K562 (cell line): ENCODE measurements around the gene MAP1A. TPM values are rescaled to one million over a fixed set of nuclear protein-coding genes. Genes with fewer than 3 reads are reported as not detected.

Source experiments
- polyA plus RNA-seq, 8 experiments: library from polyadenylated mRNA; depleted of rRNA in 4 of 8; stranded (reverse) in 5 of 8; unstranded in 3 of 8; fragments of >200 nt; fragmentation: Nextera tagmentation in 2 of 8; fragmentation: Illumina TruSeq in 1 of 8; extraction: Ambion mirVana in 2 of 8; extraction: Trizol in 1 of 8; gene quantifications; 2 replicates each; pipeline versions ENCODE4 v1.2.1 to v1.2.3, GENCODE V29; 2011 to 2014; ENCODE audit warnings: inconsistent platforms in 1 of 8, missing spikeins in 1 of 8
- total RNA-seq, 7 experiments: library from RNA; depleted of rRNA in 6 of 7; stranded (reverse); fragments of >200 nt in 6 of 7; fragmentation: Illumina TruSeq in 2 of 7; extraction: Trizol in 2 of 7; gene quantifications; 2 replicates each; pipeline versions ENCODE4 v1.2.1 to v1.2.3, GENCODE V29; 2011 to 2021; ENCODE audit warnings: low replicate concordance in 1 of 7

The MAP1A gene
- total and polyA plus RNA-seq, 9 of the 15 experiments (the other 6 are each of a cell fraction or from before 2014, with no cell fraction given): 2.0 to 20.3 (median 7.3) TPM

Other genes with a start within 250 kb of the MAP1A start
Only the 7 nearest of the 11 such genes appear.
- 28.6 and 30.0 TPM in 2 replicates for gene ZSCAN29, start 146.6 kb upstream of the MAP1A start, total RNA-seq (2014; rRNA removed)
- gene ZSCAN29, start 146.6 kb upstream of the MAP1A start, total RNA-seq (2014; rRNA removed; fragmentation: Illumina TruSeq; extraction: Trizol): 20.8 and 21.6 TPM in 2 replicates
- 26.0 and 28.1 TPM in 2 replicates for gene ZSCAN29, start 146.6 kb upstream of the MAP1A start, total RNA-seq (2015; rRNA removed; fragmentation: Illumina TruSeq; extraction: Trizol)
- gene ZSCAN29, start 146.6 kb upstream of the MAP1A start, total RNA-seq (2021): 24.4 and 28.0 TPM in 2 replicates
- gene ZSCAN29, start 146.6 kb upstream of the MAP1A start, polyA plus RNA-seq (2011; rRNA removed): 10.9 and 13.2 TPM in 2 replicates
- gene ZSCAN29, start 146.6 kb upstream of the MAP1A start, polyA plus RNA-seq (2014; fragmentation: Illumina TruSeq; extraction: Trizol): 16.8 and 19.0 TPM in 2 replicates
- gene ZSCAN29, start 146.6 kb upstream of the MAP1A start, polyA plus RNA-seq (2014; fragmentation: Nextera tagmentation; extraction: Ambion mirVana): 1 to 10 TPM; 2.5 to 2.7 TPM
- gene ZSCAN29, start 146.6 kb upstream of the MAP1A start, polyA plus RNA-seq (2014; rRNA removed): 19.3 and 19.7 TPM in 2 replicates
- 29.6 and 33.3 TPM in 2 replicates for gene TUBGCP4, start 146.5 kb upstream of the MAP1A start, total RNA-seq (2014; rRNA removed)
- gene TUBGCP4, start 146.5 kb upstream of the MAP1A start, total RNA-seq (2014; rRNA removed; fragmentation: Illumina TruSeq; extraction: Trizol): 27.9 and 29.4 TPM in 2 replicates
- 26.5 and 29.5 TPM in 2 replicates for gene TUBGCP4, start 146.5 kb upstream of the MAP1A start, total RNA-seq (2015; rRNA removed; fragmentation: Illumina TruSeq; extraction: Trizol)
- 50.2 and 52.1 TPM in 2 replicates for gene TUBGCP4, start 146.5 kb upstream of the MAP1A start, total RNA-seq (2021)
- gene TUBGCP4, start 146.5 kb upstream of the MAP1A start, polyA plus RNA-seq (2011; rRNA removed): 30.6 and 40.2 TPM in 2 replicates
- 34.7 and 40.1 TPM in 2 replicates for gene TUBGCP4, start 146.5 kb upstream of the MAP1A start, polyA plus RNA-seq (2014; fragmentation: Illumina TruSeq; extraction: Trizol)
- gene TUBGCP4, start 146.5 kb upstream of the MAP1A start, polyA plus RNA-seq (2014; fragmentation: Nextera tagmentation; extraction: Ambion mirVana): 10 to 100 TPM; 10.7 to 13.1 TPM
- 31.1 and 31.3 TPM in 2 replicates for gene TUBGCP4, start 146.5 kb upstream of the MAP1A start, polyA plus RNA-seq (2014; rRNA removed)
- 30.9 and 31.3 TPM in 2 replicates for gene TP53BP1, start 24.5 kb upstream of the MAP1A start, total RNA-seq (2014; rRNA removed)
- gene TP53BP1, start 24.5 kb upstream of the MAP1A start, total RNA-seq (2014; rRNA removed; fragmentation: Illumina TruSeq; extraction: Trizol): 37.6 and 38.1 TPM in 2 replicates
- 34.5 and 38.5 TPM in 2 replicates for gene TP53BP1, start 24.5 kb upstream of the MAP1A start, total RNA-seq (2015; rRNA removed; fragmentation: Illumina TruSeq; extraction: Trizol)
- 32.8 and 32.9 TPM in 2 replicates for gene TP53BP1, start 24.5 kb upstream of the MAP1A start, total RNA-seq (2021)
- 58.1 and 63.3 TPM in 2 replicates for gene TP53BP1, start 24.5 kb upstream of the MAP1A start, polyA plus RNA-seq (2011; rRNA removed)
- 26.7 and 29.6 TPM in 2 replicates for gene TP53BP1, start 24.5 kb upstream of the MAP1A start, polyA plus RNA-seq (2014; fragmentation: Illumina TruSeq; extraction: Trizol)
- 1 to 10 TPM; 5.7 to 6.3 TPM for gene TP53BP1, start 24.5 kb upstream of the MAP1A start, polyA plus RNA-seq (2014; fragmentation: Nextera tagmentation; extraction: Ambion mirVana)
- gene TP53BP1, start 24.5 kb upstream of the MAP1A start, polyA plus RNA-seq (2014; rRNA removed): 22.6 and 23.2 TPM in 2 replicates
- gene PPIP5K1, start 72.6 kb downstream of the MAP1A start, total RNA-seq (2014; rRNA removed): 15.6 and 20.2 TPM in 2 replicates
- gene PPIP5K1, start 72.6 kb downstream of the MAP1A start, total RNA-seq (2014; rRNA removed; fragmentation: Illumina TruSeq; extraction: Trizol): 31.2 and 34.0 TPM in 2 replicates
- 32.1 and 35.1 TPM in 2 replicates for gene PPIP5K1, start 72.6 kb downstream of the MAP1A start, total RNA-seq (2015; rRNA removed; fragmentation: Illumina TruSeq; extraction: Trizol)
- gene PPIP5K1, start 72.6 kb downstream of the MAP1A start, total RNA-seq (2021): 48.4 and 52.2 TPM in 2 replicates
- 54.5 and 74.6 TPM in 2 replicates for gene PPIP5K1, start 72.6 kb downstream of the MAP1A start, polyA plus RNA-seq (2011; rRNA removed)
- gene PPIP5K1, start 72.6 kb downstream of the MAP1A start, polyA plus RNA-seq (2014; fragmentation: Illumina TruSeq; extraction: Trizol): 35.6 and 37.0 TPM in 2 replicates
- 10 to 100 TPM in 1 of 2 experiments, 1 to 10 TPM in 1; 2.5 to 10.8 TPM for gene PPIP5K1, start 72.6 kb downstream of the MAP1A start, polyA plus RNA-seq (2014; fragmentation: Nextera tagmentation; extraction: Ambion mirVana)
- 40.6 and 56.4 TPM in 2 replicates for gene PPIP5K1, start 72.6 kb downstream of the MAP1A start, polyA plus RNA-seq (2014; rRNA removed)
- 4.3 and 4.8 TPM in 2 replicates for gene CKMT1B, start 76.4 kb downstream of the MAP1A start, total RNA-seq (2014; rRNA removed)
- gene CKMT1B, start 76.4 kb downstream of the MAP1A start, total RNA-seq (2014; rRNA removed; fragmentation: Illumina TruSeq; extraction: Trizol): 3.3 and 4.3 TPM in 2 replicates
- 3.2 and 4.8 TPM in 2 replicates for gene CKMT1B, start 76.4 kb downstream of the MAP1A start, total RNA-seq (2015; rRNA removed; fragmentation: Illumina TruSeq; extraction: Trizol)
- gene CKMT1B, start 76.4 kb downstream of the MAP1A start, total RNA-seq (2021): 5.5 and 8.7 TPM in 2 replicates
- 2.5 and 4.1 TPM in 2 replicates for gene CKMT1B, start 76.4 kb downstream of the MAP1A start, polyA plus RNA-seq (2011; rRNA removed)
- gene CKMT1B, start 76.4 kb downstream of the MAP1A start, polyA plus RNA-seq (2014; fragmentation: Illumina TruSeq; extraction: Trizol): 10.6 and 17.0 TPM in 2 replicates
- 1 to 10 TPM; 5.0 to 10.0 TPM for gene CKMT1B, start 76.4 kb downstream of the MAP1A start, polyA plus RNA-seq (2014; fragmentation: Nextera tagmentation; extraction: Ambion mirVana)
- gene CKMT1B, start 76.4 kb downstream of the MAP1A start, polyA plus RNA-seq (2014; rRNA removed): 6.0 and 7.3 TPM in 2 replicates
- not detected in 2 replicates for gene STRC, start 101.2 kb downstream of the MAP1A start, total RNA-seq (2014; rRNA removed)
- gene STRC, start 101.2 kb downstream of the MAP1A start, total RNA-seq (2014; rRNA removed; fragmentation: Illumina TruSeq; extraction: Trizol): not detected in 2 replicates
- not detected in 2 replicates for gene STRC, start 101.2 kb downstream of the MAP1A start, total RNA-seq (2015; rRNA removed; fragmentation: Illumina TruSeq; extraction: Trizol)
- gene STRC, start 101.2 kb downstream of the MAP1A start, total RNA-seq (2021): not detected in 2 replicates
- gene STRC, start 101.2 kb downstream of the MAP1A start, polyA plus RNA-seq (2011; rRNA removed): 0.01 and 0.04 TPM in 2 replicates
- gene STRC, start 101.2 kb downstream of the MAP1A start, polyA plus RNA-seq (2014; fragmentation: Illumina TruSeq; extraction: Trizol): 0.08 TPM in 1 of 2 replicates, not detected in the other
- gene STRC, start 101.2 kb downstream of the MAP1A start, polyA plus RNA-seq (2014; fragmentation: Nextera tagmentation; extraction: Ambion mirVana): not detected
- gene STRC, start 101.2 kb downstream of the MAP1A start, polyA plus RNA-seq (2014; rRNA removed): 0.04 TPM in 1 of 2 replicates, not detected in the other
- gene CATSPER2, start 131.2 kb downstream of the MAP1A start, total RNA-seq (2014; rRNA removed): 0.59 and 1.4 TPM in 2 replicates
- 3.7 and 5.2 TPM in 2 replicates for gene CATSPER2, start 131.2 kb downstream of the MAP1A start, total RNA-seq (2014; rRNA removed; fragmentation: Illumina TruSeq; extraction: Trizol)
- 2.7 and 4.1 TPM in 2 replicates for gene CATSPER2, start 131.2 kb downstream of the MAP1A start, total RNA-seq (2015; rRNA removed; fragmentation: Illumina TruSeq; extraction: Trizol)
- 3.7 and 3.8 TPM in 2 replicates for gene CATSPER2, start 131.2 kb downstream of the MAP1A start, total RNA-seq (2021)
- gene CATSPER2, start 131.2 kb downstream of the MAP1A start, polyA plus RNA-seq (2011; rRNA removed): 6.2 and 11.5 TPM in 2 replicates
- 3.7 and 4.3 TPM in 2 replicates for gene CATSPER2, start 131.2 kb downstream of the MAP1A start, polyA plus RNA-seq (2014; fragmentation: Illumina TruSeq; extraction: Trizol)
- gene CATSPER2, start 131.2 kb downstream of the MAP1A start, polyA plus RNA-seq (2014; fragmentation: Nextera tagmentation; extraction: Ambion mirVana): 1 to 10 TPM; 1.0 to 1.8 TPM
- 4.9 and 8.5 TPM in 2 replicates for gene CATSPER2, start 131.2 kb downstream of the MAP1A start, polyA plus RNA-seq (2014; rRNA removed)